ENCODE results near the gene ACSM4. TPM values are rescaled to one million over a fixed set of nuclear protein-coding genes. Genes with fewer than 3 reads are reported as not detected.

The ACSM4 gene
- total and polyA plus RNA-seq, 2 donors (not counting 1 experiment from before 2014, with no cell fraction given): not detected

DNA sequence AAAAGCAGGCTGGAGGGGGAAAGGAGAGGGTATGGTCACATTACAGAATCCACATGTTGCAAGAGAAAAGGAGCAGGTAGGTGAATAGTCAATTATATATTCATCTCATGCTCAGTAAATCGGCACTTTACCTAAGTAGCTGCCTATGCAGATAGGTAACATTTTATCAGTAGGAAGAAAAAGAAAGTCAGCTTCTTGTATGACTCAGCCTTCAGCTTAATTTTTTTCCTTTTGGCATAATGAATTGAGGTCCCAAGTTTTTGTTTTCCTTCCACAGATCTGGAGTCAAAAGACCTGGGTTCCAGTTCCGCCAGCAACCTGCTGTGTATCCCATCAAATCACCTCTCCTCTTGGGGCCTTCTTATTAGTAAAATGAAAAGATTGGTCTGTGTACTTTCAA is 6.0 kb upstream of the ACSM4 start:
- Histone ChIP-seq H3K4me3 (replicated peaks in 1 of 4; ENCODE audit: control extremely low read depth in 1 of 4, insufficient read depth in 1 of 4, low read depth in 3 of 4, low read length in 4 of 4) (no peak overlapping the region), H3K27ac (ENCODE audit: insufficient read depth, low read length) (no peak overlapping the region), H3K4me1 (ENCODE audit: control insufficient read depth, extremely low read depth, insufficient read depth, low read length) (no peaks in the 10 kb centered on the region), H4K20me1 (ENCODE audit: control insufficient read depth, extremely low read depth, insufficient read depth, low read length) (no peaks in the 10 kb centered on the region), H3K36me3 (ENCODE audit: control insufficient read depth, insufficient read depth, low read length) (no peaks in the 10 kb centered on the region), H3K9ac (ENCODE audit: insufficient read depth, low read length) (no peak overlapping the region), H3K4me2 (ENCODE audit: extremely low read depth, insufficient read depth, low read length) (no peak overlapping the region), H3K27me3 (ENCODE audit: control insufficient read depth, insufficient read depth, low read length) (no peaks in the 10 kb centered on the region), H3K9me3 (ENCODE audit: control insufficient read depth, insufficient read depth, low read depth, low read length) (no peaks in the 10 kb centered on the region), H2AFZ (ENCODE audit: low read length) (no peak overlapping the region), H3K79me2 (ENCODE audit: control insufficient read depth, insufficient read depth, low read length) (no peaks in the 10 kb centered on the region)
- no peak for DNase-seq (ENCODE audit: low read depth in 2 of 2)
- TF ChIP-seq, protein P1, sequence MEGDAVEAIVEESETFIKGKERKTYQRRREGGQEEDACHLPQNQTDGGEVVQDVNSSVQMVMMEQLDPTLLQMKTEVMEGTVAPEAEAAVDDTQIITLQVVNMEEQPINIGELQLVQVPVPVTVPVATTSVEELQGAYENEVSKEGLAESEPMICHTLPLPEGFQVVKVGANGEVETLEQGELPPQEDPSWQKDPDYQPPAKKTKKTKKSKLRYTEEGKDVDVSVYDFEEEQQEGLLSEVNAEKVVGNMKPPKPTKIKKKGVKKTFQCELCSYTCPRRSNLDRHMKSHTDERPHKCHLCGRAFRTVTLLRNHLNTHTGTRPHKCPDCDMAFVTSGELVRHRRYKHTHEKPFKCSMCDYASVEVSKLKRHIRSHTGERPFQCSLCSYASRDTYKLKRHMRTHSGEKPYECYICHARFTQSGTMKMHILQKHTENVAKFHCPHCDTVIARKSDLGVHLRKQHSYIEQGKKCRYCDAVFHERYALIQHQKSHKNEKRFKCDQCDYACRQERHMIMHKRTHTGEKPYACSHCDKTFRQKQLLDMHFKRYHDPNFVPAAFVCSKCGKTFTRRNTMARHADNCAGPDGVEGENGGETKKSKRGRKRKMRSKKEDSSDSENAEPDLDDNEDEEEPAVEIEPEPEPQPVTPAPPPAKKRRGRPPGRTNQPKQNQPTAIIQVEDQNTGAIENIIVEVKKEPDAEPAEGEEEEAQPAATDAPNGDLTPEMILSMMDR (conservative IDR thresholded peaks at IDR 0.05 in 1 of 2, IDR thresholded peaks at IDR 0.05 in 1 of 2; ENCODE audit: low read depth in 1 of 2, low read length in 2 of 2): no peak
- TF ChIP-seq EZH2 (IDR thresholded peaks at IDR 0.05; ENCODE audit: low read length, missing control alignments): no peak

GRCh38 chr12:7302266-7302986 is 1.4 kb upstream of the ACSM4 start:
- Histone ChIP-seq H3K4me3 (replicated peaks in 1 of 4; ENCODE audit: control extremely low read depth in 1 of 4, insufficient read depth in 1 of 4, low read depth in 3 of 4, low read length in 4 of 4) (no peak overlapping the region), H3K4me2 (ENCODE audit: extremely low read depth, insufficient read depth, low read length) (no peak overlapping the region), H3K4me1 (ENCODE audit: control insufficient read depth, extremely low read depth, insufficient read depth, low read length) (no peaks in the 10 kb centered on the region), H3K79me2 (ENCODE audit: control insufficient read depth, insufficient read depth, low read length) (no peaks in the 10 kb centered on the region), H3K9ac (ENCODE audit: insufficient read depth, low read length) (no peak overlapping the region), H3K27ac (ENCODE audit: insufficient read depth, low read length) (no peak overlapping the region), H3K9me3 (ENCODE audit: control insufficient read depth, insufficient read depth, low read depth, low read length) (no peaks in the 10 kb centered on the region), H4K20me1 (ENCODE audit: control insufficient read depth, extremely low read depth, insufficient read depth, low read length) (no peaks in the 10 kb centered on the region), H2AFZ (ENCODE audit: low read length) (no peak overlapping the region), H3K36me3 (ENCODE audit: control insufficient read depth, insufficient read depth, low read length) (no peaks in the 10 kb centered on the region), H3K27me3 (ENCODE audit: control insufficient read depth, insufficient read depth, low read length) (no peaks in the 10 kb centered on the region)
- TF ChIP-seq, protein P1 (conservative IDR thresholded peaks at IDR 0.05 in 1 of 2, IDR thresholded peaks at IDR 0.05 in 1 of 2; ENCODE audit: low read depth in 1 of 2, low read length in 2 of 2): no peak
- no peak for TF ChIP-seq EZH2 (IDR thresholded peaks at IDR 0.05; ENCODE audit: low read length, missing control alignments)
- no peak for DNase-seq (ENCODE audit: low read depth in 2 of 2)

- DNase-seq (ENCODE audit: low read depth in 2 of 2): no peak
- no peaks in the 10 kb centered on the region for H4K20me1 ChIP-seq (ENCODE audit: control insufficient read depth, extremely low read depth, insufficient read depth, low read length)
- TF ChIP-seq, protein P1 (conservative IDR thresholded peaks at IDR 0.05 in 1 of 2, IDR thresholded peaks at IDR 0.05 in 1 of 2; ENCODE audit: low read depth in 1 of 2, low read length in 2 of 2): no peak
- TF ChIP-seq EZH2 (IDR thresholded peaks at IDR 0.05; ENCODE audit: low read length, missing control alignments): no peak
These were observed 642 bp upstream of the ACSM4 start for GRCh38 chr12:7303230-7303629.

More at GRCh38 chr12:7303230-7303629, 642 bp upstream of the ACSM4 start:
- H3K4me3 ChIP-seq (replicated peaks in 1 of 4; ENCODE audit: control extremely low read depth in 1 of 4, insufficient read depth in 1 of 4, low read depth in 3 of 4, low read length in 4 of 4): no peak overlapping the region
- no peaks in the 10 kb centered on the region for H3K79me2 ChIP-seq (ENCODE audit: control insufficient read depth, insufficient read depth, low read length)
- no peaks in the 10 kb centered on the region for H3K9me3 ChIP-seq (ENCODE audit: control insufficient read depth, insufficient read depth, low read depth, low read length)
- no peak overlapping the region for H2AFZ ChIP-seq (ENCODE audit: low read length)
- H3K4me2 ChIP-seq (ENCODE audit: extremely low read depth, insufficient read depth, low read length): no peak overlapping the region
- no peak overlapping the region for H3K9ac ChIP-seq (ENCODE audit: insufficient read depth, low read length)
- H3K36me3 ChIP-seq (ENCODE audit: control insufficient read depth, insufficient read depth, low read length): no peaks in the 10 kb centered on the region
- no peaks in the 10 kb centered on the region for H3K27me3 ChIP-seq (ENCODE audit: control insufficient read depth, insufficient read depth, low read length)
- H3K4me1 ChIP-seq (ENCODE audit: control insufficient read depth, extremely low read depth, insufficient read depth, low read length): no peaks in the 10 kb centered on the region
- H3K27ac ChIP-seq (ENCODE audit: insufficient read depth, low read length): no peak overlapping the region
